GM03348 (cell line): ENCODE data around the gene ATR.
"Not testable (repeated sequence)": the region's sequence is repeated elsewhere in the genome, so short reads cannot be mapped to it uniquely, and the experiment has no call there.

ENCODE experiments used
- DNase-seq: peaks from one replicate; pipeline ENCODE4 v3.0.0; 2012; ENCODE audit warnings: low spot score

The ATR gene

DNA sequence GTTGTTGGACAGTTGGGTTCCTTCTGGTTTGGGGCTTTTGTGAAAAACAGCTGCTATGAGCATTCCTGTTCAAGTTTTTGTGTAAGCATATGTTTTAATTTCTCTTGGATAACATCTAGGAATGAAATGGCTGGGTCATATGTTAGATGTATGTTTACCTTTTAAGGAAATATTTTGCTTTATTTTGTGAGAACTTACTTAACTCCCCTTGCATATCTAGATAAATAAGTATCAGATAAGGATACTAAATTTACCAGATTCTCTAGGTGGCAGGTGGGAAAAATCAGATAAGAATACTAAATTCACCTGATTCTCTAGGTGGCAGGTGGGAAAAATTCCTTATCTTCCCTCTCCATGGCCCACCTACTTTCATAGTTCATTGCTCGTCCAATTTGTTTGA, 16.6 kb upstream of the ATR start:
- no peak for DNase-seq

DNA sequence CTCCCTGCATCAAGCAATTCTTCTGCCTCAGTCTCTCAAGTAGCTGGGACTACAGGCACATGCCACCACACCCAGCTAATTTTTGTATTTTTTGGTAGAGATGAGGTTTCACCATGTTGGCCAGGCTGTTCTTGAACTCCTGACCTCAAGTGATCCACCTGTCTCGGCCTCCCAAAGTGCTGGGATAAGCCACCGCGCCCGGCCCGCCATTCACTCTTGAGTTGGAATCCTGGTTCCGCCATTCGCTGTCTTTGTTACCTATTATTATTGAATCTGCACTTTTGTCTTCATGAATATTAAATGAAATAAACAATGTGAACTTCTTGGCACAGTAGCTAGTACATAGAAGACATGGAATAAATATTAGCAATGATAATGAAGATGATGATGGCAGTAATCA, 13.7 kb upstream of the ATR start:
- DNase-seq, result not testable (repeated sequence)

DNA sequence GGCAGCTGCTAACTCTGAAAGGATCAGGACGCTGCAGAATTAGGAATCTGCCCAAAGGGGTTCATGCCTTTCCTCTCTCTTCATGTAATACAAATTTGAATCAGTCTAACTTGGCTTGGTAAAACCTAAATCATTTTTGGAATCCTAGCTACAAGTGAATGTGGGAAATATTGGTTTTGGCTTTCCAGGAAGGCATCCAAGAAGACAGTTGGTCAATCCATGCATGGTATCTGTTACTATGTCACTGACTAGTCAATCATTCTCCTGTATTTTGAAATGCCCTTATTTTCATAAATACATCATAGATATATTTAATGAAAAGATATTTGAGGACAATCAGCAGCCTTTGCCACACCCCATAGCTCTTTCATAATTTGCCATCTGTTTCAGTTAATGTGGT, 10.2 kb upstream of the ATR start:
- DNase-seq, result no peak

DNA sequence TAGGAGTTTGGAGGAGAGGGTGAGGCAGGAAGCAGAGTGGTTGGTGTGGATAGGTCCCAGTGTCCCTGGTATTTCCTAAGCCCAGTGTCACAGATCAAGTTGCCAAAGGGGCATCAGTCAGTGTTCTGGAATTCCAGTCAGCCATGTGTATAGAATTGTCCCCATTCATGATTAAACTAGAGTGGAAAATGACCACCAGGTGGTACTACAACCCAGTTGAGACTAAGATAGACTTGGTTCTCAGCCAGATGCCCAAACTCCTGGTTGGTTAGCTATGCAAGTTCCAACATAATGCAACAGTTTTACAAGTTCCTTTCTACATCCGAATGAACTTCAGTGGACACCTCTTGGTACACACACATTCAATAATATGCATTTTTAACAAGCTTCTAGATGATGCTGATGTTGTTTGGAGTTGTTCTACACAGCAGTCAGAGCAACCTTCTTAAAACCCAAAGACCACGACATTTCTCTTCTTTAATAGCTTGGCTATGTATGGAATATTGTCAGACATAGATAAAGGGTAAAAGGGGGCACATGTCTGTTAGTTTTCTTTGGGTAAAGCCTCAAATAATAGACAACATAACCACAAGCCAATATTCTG, 8.4 kb upstream of the ATR start:
- DNase-seq, result peak; percentile 68

DNA sequence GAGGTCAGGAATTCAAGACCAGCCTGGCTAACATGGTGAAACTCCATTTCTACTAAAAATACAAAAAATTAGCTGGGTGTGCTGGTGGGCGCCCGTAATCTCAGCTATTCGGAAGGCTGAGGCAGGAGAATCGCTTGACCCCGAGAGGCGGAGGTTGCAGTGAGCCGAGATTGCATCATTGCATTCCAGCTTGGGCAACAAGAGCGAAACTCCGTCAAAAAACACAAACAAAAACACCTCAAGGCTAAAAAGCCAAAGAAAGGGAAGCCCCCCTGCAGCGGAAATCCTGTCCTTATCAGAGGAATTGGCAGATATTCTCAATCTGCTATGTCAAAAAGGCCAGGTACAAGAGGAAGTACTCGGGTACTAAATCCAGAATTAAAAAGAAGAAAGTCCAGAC, 2.5 kb upstream of the ATR start:
- not testable (repeated sequence) for DNase-seq

DNA sequence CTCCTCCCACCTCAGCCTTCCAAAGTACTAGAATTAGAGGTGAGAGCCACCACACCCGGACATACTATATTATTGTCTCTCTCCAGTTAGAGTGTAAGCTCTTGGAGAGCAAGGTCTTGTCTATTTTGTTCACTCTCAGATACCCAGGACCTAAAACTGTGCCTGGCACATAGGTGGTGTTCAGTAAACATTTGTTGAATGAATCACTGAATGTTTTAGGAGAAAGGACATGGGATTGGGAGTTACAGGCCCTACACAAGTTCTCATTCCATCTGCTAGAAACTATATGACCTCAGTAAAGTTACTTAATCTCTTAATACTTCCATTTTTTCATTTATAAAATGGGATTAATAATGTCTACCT, 1.5 kb upstream of the ATR start:
- DNase-seq, result no peak

DNA sequence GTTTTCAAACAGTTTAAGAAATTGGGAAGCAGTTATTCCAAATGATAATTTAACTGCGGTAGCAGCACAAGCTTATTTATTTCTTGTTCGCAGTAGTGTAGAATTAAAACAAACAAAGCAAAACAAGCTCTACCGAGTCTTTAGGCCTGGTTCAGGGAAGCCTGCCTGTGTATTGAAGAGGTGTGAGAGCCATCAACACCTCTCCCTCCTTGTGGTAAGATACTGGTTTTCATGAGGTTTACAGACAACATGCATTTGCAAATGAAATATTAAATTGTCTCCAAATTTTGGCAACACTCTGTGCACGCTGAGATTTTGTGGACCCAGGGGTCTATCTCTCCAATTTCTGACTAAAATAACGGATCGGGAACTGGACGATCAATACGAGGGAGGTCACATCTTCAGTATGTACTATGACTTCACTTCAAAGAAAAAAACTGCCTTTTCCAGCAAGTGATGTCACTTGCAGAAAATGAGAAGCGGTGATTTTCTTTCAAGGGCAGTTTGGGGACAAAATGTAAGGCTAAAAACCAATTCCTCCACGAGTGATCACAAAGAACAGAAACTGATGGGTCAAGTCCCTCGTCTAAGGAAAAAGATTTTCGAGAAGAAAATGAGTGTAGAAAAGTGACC, 721 bp downstream of the ATR start:
- peak; percentile 15 for DNase-seq

DNA sequence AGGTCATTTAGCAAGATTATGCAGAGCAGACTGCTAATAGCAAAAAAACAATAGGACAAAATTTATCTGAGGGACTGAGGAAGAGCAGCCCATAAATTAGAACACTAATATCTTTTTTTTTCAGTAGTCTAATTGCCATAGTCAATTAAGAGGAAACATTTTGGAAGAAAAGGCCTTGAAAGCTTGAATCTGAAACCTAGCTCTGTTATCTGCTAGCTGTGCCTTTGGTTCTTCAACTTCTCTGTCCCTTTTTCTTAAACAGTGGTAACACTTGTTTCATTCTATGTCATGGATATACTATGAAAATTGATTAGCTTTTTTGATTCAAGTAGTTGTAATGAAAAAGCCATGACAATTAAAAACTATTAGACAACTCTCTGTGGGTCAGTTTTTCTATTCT, 1.7 kb downstream of the ATR start:
- DNase-seq, result no peak

DNA sequence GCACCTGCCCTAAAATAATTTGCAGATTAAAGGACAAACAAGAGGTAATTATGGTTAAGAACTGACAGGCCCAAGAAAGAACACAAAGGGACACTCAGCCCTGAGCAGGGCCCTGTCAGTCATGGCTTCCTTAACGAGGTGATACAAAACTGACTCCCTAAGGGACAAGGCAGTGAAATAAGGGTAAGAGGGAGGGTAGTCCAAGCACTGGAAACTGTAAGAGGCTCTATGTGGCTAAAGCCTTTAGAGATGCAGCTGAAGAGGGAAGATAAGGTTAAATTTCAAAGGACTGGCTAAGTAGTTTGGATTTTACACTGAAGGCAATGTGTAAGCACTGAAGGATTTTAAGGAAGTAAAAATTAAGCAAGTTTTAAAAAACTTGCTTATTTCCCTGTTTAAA, 3.9 kb downstream of the ATR start:
- DNase-seq, result no peak

DNA sequence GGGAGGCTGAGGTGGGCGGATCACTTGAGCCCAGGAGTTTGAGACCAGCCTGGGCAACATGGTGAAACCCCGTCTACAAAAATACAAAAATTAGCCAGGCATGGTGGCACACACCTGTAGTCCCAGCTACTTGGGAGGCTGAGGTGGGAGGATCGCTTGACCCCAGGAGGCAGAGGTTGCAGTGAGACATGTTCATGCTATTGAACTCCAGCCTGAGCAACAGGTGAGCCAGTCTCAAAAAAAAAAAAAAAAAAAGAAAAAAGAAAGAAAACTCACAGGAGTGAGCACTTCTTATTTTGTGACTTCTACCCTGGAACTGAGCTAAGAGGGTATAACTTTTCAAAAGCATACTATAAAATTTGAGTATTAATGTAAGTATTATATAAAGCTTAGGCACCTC, 4.3 kb downstream of the ATR start:
- DNase-seq, result not testable (repeated sequence)

DNA sequence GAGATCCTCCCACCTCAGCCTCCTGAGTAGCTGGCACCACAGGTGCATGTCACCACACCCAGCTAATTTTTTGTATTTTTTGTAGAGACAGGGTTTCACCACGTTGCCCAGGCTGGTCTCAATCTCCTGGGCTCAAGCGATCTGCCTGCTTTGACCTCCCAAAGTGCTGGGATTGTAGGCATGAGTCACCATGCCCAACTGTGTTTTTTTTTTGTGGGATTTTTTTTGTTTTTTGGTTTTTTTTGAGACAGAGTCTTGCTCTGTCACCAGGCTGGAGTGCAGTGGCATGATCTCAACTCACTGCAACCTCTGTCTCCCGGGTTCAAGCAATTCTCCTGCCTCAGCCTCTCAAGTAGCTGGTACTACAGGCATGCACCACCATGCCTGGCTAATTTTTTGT, 9.1 kb downstream of the ATR start:
- DNase-seq, result not testable (repeated sequence)

DNA sequence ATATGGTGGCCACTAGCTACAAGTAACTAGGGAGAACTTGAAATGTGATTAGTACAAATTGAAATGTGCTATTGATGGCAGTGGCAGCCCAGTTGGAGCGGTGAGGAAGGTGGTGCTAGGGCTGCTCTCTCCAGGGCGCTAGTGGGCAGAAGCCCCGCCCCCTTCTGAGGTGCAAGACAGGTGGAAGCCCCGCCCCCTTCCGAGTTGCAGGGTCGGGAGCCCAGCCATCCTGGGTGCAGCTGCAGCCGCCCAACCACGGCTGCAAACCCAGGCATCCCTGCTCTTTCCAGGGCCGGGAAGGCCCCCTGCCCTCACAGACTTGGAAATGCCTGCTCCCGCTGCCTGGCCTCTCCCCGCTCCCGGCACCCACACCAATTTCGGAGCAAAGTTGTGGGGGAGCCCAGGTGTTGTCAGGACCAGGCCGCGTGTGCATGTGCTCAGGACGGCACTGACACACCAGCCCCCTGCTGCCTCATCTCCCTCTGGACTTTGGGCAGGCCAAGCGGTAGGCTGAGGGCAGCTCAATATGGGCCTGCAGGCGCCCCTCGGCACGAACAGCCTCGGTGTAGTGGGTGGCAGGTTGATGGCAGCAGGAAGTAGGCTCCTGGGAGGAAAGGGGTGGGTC, 10.0 kb downstream of the ATR start:
- no peak for DNase-seq

DNA sequence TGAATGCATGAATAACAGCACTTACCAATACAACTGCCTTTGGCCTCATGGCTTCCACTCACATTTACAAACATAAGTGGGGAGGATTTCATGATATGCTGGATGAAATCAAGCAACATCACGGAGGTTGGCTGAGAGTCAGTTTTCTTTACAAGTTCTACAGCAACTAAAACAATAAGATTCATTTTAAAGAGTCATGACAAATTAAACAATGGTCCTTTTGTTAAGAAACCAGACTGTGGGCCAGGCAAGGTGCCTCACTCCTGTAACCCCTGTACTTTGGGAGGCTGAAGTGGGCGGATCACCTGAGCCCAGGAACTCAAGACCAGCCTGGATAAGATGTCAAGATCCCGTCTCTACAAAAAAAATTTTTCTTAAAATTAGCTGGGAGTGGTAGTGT, 12.4 kb downstream of the ATR start:
- DNase-seq, result no peak

DNA sequence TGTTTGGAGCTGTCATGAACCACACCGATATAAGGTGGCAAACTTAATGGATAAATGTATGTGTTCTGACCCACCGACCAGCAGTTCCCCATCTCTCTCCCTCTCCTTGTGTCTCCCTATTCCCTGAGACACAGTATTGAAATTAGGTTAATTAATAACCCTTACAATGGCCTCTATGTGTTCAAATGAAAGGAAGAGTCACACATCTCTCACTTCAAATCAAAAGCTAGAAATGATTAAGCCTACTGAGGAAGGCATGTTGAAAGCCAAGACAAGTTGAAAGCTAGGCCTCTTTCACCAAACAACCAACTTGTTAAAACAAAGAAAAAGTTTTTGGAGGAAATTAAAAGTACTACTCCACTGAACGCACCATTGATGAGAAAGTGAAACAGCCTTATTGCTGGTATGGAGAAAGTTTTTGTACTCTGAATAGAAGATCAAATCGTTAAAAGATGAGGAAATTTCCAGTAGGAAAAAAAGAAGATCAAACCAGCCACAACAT, 15.0 kb downstream of the ATR start:
- no peak for DNase-seq

DNA sequence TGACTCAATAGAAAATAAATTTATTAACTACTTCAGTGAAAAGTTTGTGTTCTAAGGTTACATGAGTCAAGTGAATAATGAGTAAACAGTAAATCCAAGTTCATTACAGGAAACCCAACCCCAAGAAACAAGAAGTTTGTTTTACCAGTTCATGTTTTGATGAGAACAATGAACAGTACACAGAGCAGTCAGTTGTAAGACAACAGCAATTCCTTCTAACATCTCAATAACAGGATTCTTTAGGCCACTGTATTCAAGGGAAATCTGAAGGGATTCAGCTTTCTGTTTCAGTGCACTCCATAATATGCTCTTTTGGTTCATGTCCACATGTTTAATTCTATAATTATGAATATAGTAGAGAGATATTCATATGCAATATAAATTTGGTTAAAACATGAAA, 18.4 kb downstream of the ATR start:
- DNase-seq, result no peak

DNA sequence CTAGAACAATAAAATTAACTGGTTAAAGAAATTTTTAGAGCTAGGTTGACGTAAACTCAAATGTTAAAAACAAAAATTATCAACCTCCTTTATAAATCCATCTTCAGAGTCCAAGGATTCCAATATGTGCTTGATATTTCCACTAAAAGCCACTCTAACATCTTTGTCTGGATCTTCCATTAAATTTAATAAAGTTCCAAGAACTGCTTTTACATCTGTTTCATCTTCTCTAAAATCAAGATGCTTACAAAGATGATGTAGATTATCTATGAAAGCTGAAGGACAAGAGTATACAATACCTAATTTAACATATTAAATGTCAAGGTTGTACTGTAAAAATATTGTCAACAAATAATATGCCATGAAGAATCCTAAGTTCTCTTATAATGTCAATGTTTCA, 24.8 kb downstream of the ATR start:
- no peak for DNase-seq

DNA sequence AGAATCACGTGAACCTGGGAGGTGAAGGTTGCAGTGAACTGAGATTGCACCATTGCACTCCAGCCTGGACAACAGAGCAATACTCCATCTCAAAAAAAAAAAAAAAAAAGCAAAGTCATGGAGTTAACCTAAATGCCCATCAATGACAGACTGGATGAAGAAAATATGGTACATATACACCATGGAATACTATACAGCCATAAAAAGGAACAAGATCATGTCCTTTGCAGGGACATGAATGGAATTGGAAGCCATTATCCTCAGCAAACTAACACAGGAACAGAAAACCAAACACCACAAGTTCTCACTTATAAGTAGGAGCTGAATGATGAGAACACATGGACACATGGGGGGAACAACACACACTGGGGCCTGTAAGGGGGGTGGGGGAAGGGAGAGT, 26.0 kb downstream of the ATR start:
- DNase-seq, result not testable (repeated sequence)

DNA sequence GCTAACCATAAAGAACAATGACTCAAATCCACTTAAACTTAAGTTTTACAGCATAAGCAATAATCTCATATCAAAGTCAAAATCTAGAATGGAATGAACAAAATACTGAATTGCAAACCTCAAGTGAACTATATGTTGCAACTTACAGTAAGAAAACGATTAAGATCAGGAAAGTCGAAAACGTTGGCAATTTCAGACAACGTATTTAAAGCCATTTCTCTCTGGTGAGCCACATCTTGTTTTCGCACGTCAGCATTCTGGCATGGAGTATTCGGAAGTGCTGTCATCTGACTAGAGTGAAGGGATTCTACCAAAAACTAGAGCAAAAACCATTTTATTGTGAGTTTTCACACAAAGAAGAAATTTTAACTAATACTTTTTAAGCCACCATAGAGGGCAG, 28.5 kb downstream of the ATR start:
- DNase-seq, result no peak

DNA sequence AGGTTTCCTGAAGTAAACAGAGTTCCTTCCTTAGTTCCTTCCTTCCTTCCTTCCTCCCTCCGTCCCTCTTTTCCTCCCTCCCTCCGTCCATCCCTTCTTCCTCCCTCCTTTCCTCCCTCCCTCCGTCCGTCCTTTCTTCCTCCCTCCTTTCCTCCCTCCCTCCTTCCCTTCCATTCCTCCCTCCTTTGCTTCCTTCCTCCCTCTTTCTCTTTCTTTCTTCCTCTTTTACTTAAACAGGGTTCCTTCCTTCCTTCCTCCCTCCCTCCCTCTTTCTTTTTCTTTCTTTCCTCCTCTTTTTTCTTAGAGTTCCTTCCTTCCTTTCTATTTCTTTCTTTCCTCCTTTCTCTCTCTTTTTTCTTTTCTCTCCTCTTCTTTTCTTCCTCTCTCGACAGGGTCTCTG, 35.2 kb downstream of the ATR start:
- DNase-seq, result no peak

DNA sequence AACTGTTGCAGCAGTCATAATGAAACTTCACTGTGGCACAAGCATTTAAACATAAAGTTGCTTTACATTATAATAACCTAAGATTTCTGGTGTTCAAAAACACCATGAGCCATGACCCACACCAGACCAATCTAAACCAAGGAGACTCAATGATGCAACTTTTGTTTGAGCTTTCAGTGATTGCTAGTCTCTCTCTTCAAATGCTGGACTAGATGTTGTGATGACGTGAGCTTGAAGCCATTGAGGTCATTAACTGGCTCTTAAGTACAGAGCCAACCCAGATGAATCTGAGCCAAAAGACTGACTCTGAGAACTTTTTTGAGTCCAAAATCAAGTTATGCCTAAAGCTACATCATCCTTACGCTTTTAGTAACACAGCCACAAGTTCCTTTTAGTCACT, 36.5 kb downstream of the ATR start:
- DNase-seq, result no peak

DNA sequence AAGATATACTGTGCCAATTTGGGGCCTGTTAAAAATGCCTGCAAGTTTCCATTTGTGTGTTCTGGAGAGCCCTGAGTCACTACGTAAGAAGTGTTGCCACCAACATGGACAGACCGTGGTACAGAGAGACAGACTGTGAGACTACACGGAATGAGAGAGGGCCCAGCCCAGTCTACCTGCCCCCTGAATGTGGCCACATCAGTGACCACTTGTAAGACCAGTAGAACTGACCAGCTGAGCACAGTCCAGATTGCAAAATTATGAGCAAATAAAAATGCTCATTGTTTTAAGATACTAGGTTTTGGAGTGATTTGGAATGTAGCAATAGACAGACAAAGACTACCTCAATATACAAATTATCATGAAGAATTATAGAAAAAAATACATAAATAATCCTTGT, 42.0 kb downstream of the ATR start:
- no peak for DNase-seq

DNA sequence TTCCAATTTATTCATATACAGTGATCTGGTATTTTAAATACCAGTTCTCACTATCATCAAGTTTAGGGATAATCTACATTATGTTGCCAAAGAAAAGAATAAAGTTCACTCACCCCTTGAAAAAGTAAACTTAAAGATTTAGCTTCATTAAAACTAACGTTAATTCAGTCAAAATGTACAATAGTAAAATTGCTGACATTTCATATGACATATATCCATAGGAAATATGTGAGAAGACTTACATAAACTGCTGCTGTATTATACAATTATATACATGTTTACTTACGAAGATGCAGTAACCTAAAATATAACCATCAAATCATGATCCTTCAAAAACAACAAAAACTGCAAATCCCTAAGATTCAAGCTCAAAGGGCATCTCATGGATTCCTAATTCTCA, 44.0 kb downstream of the ATR start:
- no peak for DNase-seq

DNA sequence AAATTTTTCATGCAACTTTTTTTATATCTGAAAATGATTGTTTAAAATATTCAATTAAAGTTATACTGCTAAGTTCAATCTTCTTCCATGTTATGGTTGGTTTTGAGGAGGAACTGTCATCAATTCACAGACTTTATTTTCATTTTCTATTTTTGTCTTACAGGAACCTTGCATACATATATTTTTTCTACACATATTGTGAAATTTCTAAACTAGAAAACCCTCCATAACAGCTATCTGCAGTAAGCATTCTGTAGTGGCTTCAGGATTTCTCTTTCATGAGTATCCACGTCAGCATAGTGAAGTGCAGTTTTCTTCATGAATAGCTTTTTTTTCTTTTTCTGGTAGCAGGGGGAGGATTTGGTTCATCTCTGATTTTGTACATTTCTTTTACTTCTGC, 48.2 kb downstream of the ATR start:
- no peak for DNase-seq
